Medulla oblongata (tissue), 1 donor: ENCODE measurements around the gene ABLIM1.

Source experiments
- DNase-seq: peaks from one replicate; pipeline ENCODE4 v3.0.0-alpha.2; 2015; ENCODE audit errors: extremely low spot score

ABLIM1 gene

GRCh38 chr10:114408968-114409444 lies 249.1 kb downstream of the ABLIM1 start:
- DNase-seq = no peak

DNA sequence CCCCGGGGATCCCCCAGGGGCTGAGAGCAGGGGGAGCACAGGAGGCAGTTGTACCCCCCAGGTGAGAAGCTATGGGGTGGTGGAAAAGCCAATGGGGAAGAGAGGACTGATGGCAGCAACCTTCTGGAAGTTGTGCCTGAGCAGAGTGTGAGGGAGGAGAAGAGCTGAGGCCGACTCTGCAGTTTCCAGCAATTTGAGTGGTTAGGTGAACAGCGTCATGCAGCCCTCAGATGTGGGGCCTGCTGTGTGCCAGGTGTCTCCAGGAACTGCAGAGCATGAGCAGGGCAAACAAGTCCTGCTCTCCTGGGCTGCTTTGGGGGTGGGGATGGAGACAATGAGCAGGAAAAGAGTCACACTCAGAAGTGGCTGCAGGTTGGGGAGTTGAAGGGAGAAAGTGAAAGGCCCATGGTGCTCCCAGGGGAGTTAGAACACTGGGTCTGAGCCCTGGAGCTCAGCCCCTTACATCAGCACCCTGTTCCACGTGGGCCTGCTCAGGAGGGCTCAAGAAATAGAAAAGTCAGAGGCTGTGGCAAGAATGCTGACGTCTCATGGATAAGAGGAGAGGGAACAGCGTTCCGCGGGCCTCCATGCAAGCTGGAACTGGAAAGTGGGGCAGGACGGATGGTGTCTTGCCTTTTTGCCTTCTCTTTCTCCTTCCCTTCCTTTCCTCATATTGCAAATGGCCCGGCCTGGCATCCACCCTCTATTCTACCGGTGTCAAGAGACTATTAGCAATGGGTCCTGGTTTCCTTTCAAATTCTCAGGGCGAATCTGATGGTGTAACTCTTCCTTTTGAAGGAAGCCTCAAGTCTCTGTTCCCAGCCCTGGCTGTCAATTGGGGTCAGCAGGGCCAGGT lies 249.7 kb downstream of the ABLIM1 start:
- DNase-seq = no peak

DNA sequence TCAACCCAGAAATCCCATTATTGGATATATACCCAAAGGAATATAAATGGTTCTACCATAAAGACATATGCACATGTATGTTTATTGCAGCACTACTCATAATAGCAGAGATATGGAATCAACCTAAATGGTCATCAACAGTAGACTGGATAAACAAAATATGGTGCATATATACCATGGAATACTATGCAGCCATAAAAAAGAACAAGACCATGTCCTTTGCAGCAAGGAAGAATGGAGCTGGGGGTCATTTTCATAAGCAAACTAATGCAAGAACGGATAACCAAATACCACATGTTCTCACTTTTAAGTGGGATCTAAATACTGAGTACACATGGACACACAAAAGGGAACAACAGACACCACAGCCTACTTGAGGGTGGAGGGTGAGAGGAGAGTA lies 251.6 kb downstream of the ABLIM1 start:
- no peak for DNase-seq

GRCh38 chr10:114405011-114405350 lies 253.1 kb downstream of the ABLIM1 start:
- no peak for DNase-seq

- no peak for DNase-seq
Measured at GRCh38 chr10:114404171-114405010, 253.7 kb downstream of the ABLIM1 start, which contains the start of gene AFAP1L2. Gene AFAP1L2, minus strand, starts transcription at chr10:114404502. Its CDS starts 47 bp downstream, at chr10:114404455.

- no peak for DNase-seq
Measured at GRCh38 chr10:114403541-114404161, 254.4 kb downstream of the ABLIM1 start.

DNA sequence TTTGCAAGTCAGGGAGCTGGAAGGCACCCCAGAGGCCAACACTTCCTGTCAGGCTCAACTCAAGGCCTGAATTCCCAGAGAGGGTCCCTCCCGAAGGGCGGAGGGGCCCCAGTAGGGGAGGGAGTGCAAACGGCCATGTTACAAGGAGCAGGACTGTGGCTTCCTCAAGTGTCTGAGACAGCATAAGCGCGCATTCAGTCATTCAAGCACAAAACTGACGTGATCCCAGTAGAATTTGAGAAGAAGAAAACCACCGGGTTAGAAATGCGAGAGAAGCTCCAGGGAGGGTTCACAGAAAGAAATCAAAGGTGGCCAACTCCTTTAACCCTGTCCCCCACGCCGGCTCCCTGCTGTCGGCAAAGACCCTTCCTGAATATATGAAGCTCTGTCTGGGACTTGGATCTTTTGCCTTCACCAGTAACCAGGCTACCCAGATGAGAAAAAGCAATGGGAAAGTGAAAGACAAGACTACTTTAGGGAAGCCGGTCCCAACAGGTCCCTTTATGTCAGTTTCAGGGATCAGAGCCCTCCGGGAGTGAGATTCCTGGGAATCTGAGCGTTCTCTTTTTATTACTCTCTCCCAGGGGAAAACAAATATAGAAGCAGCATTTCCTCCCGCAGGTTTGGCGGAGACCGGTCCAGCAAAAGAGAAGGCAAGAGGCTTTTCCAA lies 255.1 kb downstream of the ABLIM1 start:
- no peak for DNase-seq

DNA sequence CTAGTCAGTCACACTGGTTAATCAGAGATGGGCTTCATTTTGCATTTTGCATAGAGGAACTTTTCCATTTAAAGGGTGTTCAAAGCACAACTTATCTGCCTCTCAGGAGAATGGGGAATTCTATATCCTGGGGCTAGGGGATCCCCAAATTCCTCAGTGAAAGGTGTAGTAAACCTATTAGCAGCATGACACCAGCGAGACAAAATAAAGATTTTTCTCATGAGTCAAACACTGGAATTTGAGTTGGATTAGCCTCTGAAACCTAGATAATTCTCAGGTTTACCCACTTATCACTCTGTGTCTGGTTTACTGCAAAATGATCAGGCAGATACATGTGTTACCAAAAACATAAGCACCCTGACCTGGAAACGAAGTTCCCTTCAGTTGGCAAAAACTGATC lies 255.8 kb downstream of the ABLIM1 start:
- DNase-seq = no peak

DNA sequence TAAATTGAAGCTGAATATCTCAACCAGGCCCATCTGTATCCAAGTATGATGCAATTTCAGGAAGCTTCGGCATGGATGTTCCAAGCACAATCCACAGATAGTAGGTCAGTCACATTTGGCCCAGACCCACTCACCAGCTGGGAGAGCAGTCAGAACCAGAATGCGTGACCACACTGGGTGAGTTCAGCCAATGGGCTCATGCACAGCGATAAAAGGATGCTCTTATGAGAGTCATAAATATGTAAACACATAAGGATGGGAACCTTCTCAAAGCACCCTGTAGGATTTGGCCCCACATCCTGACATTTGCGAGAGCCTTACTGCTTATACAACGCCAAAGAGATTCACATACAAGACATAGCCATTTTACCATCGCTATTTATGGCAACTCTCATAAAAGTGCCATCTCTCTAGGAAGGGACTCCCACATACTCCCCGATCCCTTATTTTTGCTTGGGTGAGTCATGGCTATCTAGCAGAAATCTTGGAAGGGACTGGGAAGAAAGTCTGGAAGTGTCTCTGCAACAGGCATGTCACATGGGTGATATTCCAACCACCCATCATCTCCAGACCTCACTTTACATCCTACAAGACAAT lies 256.8 kb downstream of the ABLIM1 start:
- DNase-seq = peak; percentile 36

GRCh38 chr10:114400091-114400490 lies 258.0 kb downstream of the ABLIM1 start:
- no peak for DNase-seq

DNA sequence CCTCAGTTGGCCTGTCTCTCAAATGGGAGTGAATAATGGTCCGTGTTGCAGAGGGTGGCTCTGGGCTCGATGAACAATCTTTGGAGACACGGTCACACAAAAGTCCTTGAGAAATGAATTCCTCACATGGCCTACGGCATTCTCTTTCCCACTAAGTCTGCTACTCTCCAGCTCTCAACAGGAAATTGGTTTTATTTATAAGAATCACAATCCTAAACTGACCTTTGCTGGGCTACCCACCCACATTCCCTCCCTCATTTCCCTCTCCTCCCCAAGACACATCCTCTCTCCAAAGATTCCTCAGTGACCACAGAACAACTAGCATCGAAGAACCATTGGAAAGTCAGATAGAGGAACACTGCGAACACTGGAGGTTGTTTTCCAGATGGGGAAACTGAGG lies 258.5 kb downstream of the ABLIM1 start:
- DNase-seq = no peak

GRCh38 chr10:114398587-114399331 lies 259.3 kb downstream of the ABLIM1 start:
- DNase-seq = no peak

DNA sequence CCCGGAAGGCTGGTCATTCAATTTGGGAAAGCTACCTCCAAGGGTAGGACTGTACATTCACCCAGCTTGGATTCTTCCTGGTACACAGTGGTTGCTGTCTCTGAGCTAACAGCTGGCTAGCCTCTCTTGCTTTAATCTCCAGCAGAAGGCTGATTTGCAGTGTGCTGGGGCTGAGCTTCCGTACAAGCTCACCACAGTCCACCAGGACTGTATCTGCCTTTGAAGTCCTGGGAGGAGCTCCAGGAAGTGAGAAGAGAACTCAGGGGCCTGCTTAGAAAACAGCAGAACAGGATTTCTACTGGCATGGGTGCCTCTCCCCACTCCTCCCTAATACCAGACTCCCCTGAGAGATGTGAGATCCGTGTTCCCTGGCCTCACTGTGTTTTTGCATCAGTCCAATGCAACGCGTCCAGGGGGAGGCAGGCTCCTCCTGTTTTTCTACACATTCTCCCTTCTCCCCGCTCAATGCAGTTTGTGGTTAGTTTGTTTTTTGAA lies 260.4 kb downstream of the ABLIM1 start:
- DNase-seq = no peak

GRCh38 chr10:114396464-114396863 lies 261.6 kb downstream of the ABLIM1 start:
- no peak for DNase-seq

DNA sequence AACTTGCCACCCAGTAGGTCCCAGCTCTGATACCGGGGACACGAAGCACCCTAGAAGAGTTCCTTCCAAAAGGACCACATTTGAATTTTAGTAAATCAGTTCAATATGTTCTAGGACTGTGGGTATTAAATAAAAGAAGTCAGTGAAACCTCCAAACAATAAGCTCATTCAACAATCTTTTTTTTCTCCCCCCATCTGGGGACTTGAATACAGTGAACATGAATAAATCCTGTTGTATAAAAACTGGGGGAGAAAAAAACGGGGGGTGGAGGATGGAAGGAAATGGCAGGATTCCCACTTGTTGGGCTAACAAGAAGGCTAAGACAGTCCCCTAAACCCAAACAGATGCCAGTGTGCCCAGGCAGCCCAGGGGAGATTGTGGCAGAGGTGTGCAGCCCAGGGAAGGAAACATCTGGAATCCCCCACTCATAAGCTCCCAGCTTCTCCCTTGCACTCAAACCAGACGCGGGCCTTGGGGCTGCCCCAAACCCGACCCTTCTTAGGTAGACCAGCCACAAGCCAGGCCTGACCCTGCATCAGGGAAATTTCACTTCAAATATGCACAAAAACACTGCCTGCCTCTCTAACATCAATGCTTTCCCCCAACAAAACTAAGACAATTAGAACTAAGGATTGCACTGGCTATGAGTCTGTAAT lies 262.6 kb downstream of the ABLIM1 start:
- peak; percentile 72 for DNase-seq

GRCh38 chr10:114394531-114394930 lies 263.5 kb downstream of the ABLIM1 start:
- DNase-seq = no peak

DNA sequence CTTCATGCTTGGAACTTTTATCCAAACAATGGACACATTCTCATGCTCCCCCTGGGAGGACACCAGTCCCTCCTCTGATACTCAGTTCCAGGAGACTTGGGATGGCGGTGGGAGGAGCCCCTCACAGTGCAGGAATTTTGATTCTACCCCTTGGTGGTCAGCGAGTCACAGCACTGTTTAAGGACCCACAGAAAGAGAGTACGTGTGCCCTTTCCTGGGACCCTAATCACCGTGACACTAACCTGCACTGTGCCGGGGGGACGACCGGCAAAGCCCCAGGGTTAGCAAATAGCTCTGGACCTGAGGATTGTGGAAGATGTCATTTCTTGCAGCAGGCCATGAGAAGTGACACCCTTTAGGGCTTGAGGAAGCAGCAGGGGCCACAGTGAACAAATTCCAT lies 264.2 kb downstream of the ABLIM1 start:
- DNase-seq = no peak

DNA sequence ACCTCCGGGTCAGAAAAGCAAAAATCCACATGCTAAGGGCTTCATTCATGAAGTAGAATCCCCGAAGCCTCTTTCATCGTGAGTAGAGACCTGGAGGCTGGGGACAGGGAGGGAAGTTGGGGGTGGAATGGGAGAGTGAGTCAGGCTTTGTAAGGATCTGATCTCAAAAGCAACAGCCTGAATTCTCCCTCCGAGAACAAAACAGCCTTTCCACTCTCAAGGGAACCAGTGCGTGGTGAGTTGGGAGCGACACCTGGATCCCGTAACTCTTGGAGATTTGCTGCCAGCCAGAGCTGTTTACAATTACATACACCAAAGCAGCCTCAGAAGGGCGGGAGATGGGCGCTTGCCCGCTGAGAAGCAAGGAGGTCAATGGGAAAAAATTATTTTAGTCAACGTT lies 264.6 kb downstream of the ABLIM1 start:
- DNase-seq = no peak

DNA sequence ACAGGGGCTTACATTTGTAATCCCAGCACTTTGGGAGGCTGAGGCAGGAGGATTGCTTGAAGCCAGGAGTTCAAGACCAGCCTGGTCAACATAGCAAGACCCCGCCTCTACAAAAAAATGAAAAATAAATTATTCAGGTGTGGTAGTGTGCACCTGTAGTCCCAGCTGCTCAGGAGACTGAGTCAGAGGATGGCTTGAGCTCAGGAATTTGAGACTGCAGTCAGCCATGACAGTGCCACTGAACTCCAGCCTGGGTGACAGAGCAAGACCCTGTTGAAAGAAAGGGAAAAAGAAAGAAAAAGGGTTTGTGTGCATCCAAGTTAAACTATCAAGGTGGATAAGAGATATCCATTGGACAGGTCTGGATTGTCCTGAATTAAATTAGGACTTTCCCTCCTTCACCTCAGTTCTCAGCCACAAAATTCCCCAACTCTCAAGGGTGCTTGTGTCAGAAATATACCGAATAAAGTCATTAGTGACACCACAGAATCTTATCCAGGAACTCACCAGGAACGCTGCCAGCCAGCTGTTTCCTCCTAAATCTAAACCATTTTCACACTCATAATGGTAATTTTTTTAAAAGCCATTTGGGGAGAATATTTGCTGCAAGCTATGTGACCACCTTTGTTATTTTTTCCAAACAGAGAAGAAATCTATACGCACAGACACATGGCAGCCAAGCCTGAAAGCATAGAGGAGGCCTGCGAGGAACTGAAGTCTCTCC lies 265.8 kb downstream of the ABLIM1 start:
- DNase-seq = no peak
